Hepatocyte (in vitro differentiated cells): ENCODE measurements around the gene COQ2.

Experiments
- CTCF ChIP-seq: fragments of 200-600 bp; sonication (generic); IDR thresholded peaks from 2 replicates; pipeline ENCODE4 v1.5.1; 2016; ENCODE audit warnings: antibody characterized with exemption, mild to moderate bottlenecking; ENCODE audit not compliant: poor library complexity
- EZH2 ChIP-seq: fragments of 200-600 bp; sonication (generic); IDR thresholded peaks from 2 replicates; pipeline ENCODE4 v1.6.1; 2016; ENCODE audit warnings: antibody characterized with exemption, mild to moderate bottlenecking, borderline replicate concordance
- EZH2phosphoT487 ChIP-seq: fragments of 200-600 bp; sonication (generic); IDR thresholded peaks from one replicate; pipeline ENCODE4 v1.6.1; 2018; ENCODE audit warnings: antibody characterized with exemption, mild to moderate bottlenecking, low read depth, moderate library complexity; ENCODE audit not compliant: unreplicated experiment, severe bottlenecking

GRCh38 chr4:83259586-83259985 lies 25.0 kb downstream of the COQ2 start:
- TF ChIP-seq EZH2 (no peak), CTCF (no peak), EZH2phosphoT487 (no peak)
